ENCODE results near the gene MESD. TPM values are rescaled to one million over a fixed set of nuclear protein-coding genes. Genes with fewer than 3 reads are reported as not detected.

The MESD gene
- total RNA-seq, 4 donors from 2014 or later: 5.5 to 7.9 (median 6.6) TPM

- H3K9me3 ChIP-seq: no peaks in the 10 kb centered on the region
- H3K36me3 ChIP-seq: no peaks in the 10 kb centered on the region
- no peak overlapping the region for H3K4me3 ChIP-seq
- ATAC-seq (no peak), DNase-seq (no peak)
- TF ChIP-seq CTCF (IDR thresholded peaks at IDR 0.05 in 4 of 5, conservative IDR thresholded peaks at IDR 0.05 in 1 of 5) (no peak), POLR2A (IDR thresholded peaks at IDR 0.05) (no peak)
- in situ Hi-C loops (cut with MboI; ENCODE audit: low sequenced_read_pairs in 4 of 4): no loop called here
- H3K4me1 ChIP-seq: peaks cover 0 to 16% of the 10 kb centered on the region in 2 donors
- intact Hi-C loops (cut with DNase I; ENCODE audit: low total_unique reads): no loop called here
- peaks cover 3 to 17% (median 8%) of the 10 kb centered on the region in 3 donors for H3K27me3 ChIP-seq
- H3K27ac ChIP-seq: peak overlapping the region in 1 of 4 donors; percentile 30
Measured at GRCh38 chr15:81006124-81006523, 16.5 kb upstream of the MESD start.

- in situ Hi-C loops (cut with MboI; ENCODE audit: low sequenced_read_pairs in 4 of 4) (no loop called here), intact Hi-C loops (cut with DNase I; ENCODE audit: low total_unique reads) (loop anchor here (5.0 kb wide), 1 partner anchor 1044 kb away; the partner anchor contains the start of gene MEX3B)
- Histone ChIP-seq H3K9me3 (no peaks in the 10 kb centered on the region), H3K4me1 (peaks cover 0 to 16% of the 10 kb centered on the region in 2 donors), H3K27me3 (peaks cover 8 to 31% (median 12%) of the 10 kb centered on the region in 3 donors), H3K36me3 (no peaks in the 10 kb centered on the region), H3K4me3 (peak overlapping the region; percentile 61 to 93 (median 74)), H3K27ac (peak overlapping the region in 1 of 4 donors; percentile 2)
- ATAC-seq (no peak), DNase-seq (no peak)
- no peak for TF ChIP-seq POLR2A (IDR thresholded peaks at IDR 0.05)
Measured at GRCh38 chr15:81003097-81003350, 13.4 kb upstream of the MESD start.

GRCh38 chr15:81002331-81003096 is 12.9 kb upstream of the MESD start:
- Histone ChIP-seq H3K9me3 (no peaks in the 10 kb centered on the region), H3K4me3 (peak overlapping the region; percentile 61 to 93 (median 74)), H3K27ac (peak overlapping the region; percentile 4 to 87 (median 84)), H3K27me3 (peaks cover 8 to 31% (median 12%) of the 10 kb centered on the region in 3 donors), H3K4me1 (peaks cover 0 to 16% of the 10 kb centered on the region in 2 donors), H3K36me3 (no peaks in the 10 kb centered on the region)
- peak in 1 of 5 experiments; percentile 8 for TF ChIP-seq CTCF (IDR thresholded peaks at IDR 0.05 in 4 of 5, conservative IDR thresholded peaks at IDR 0.05 in 1 of 5)
- TF ChIP-seq POLR2A (IDR thresholded peaks at IDR 0.05): no peak
- ATAC-seq: no peak
- in situ Hi-C loops (cut with MboI; ENCODE audit: low sequenced_read_pairs in 4 of 4): no loop called here
- no peak for DNase-seq
- intact Hi-C loops (cut with DNase I; ENCODE audit: low total_unique reads): loop anchor here (5.0 kb wide), 1 partner anchor 1045 kb away; the partner anchor contains the start of gene MEX3B

- Histone ChIP-seq H3K4me1 (peaks cover 0 to 16% of the 10 kb centered on the region in 2 donors), H3K27me3 (peaks cover 8 to 31% (median 12%) of the 10 kb centered on the region in 3 donors), H3K9me3 (no peaks in the 10 kb centered on the region), H3K4me3 (peak overlapping the region; percentile 61 to 93 (median 74)), H3K27ac (peak overlapping the region; percentile 58 to 87 (median 84)), H3K36me3 (no peaks in the 10 kb centered on the region)
- DNase-seq (no peak), ATAC-seq (peak in 1 of 2 donors; percentile 10)
- intact Hi-C loops (cut with DNase I; ENCODE audit: low total_unique reads): loop anchor here (5.0 kb wide), 1 partner anchor 1045 kb away; the partner anchor contains the start of gene MEX3B
- in situ Hi-C loops (cut with MboI; ENCODE audit: low sequenced_read_pairs in 4 of 4): no loop called here
- TF ChIP-seq POLR2A (IDR thresholded peaks at IDR 0.05) (no peak), CTCF (IDR thresholded peaks at IDR 0.05 in 4 of 5, conservative IDR thresholded peaks at IDR 0.05 in 1 of 5) (no peak)
Measured at GRCh38 chr15:81002009-81002330, 12.4 kb upstream of the MESD start.

- H3K4me3 ChIP-seq: peak overlapping the region; percentile 61 to 93 (median 74)
- no peak for DNase-seq
- peaks cover 0 to 16% of the 10 kb centered on the region in 2 donors for H3K4me1 ChIP-seq
- H3K36me3 ChIP-seq: no peaks in the 10 kb centered on the region
- peak overlapping the region; percentile 70 to 87 (median 84) for H3K27ac ChIP-seq
- peaks cover 8 to 31% (median 12%) of the 10 kb centered on the region in 3 donors for H3K27me3 ChIP-seq
- peak; percentile 49 to 51 for ATAC-seq
- intact Hi-C loops (cut with DNase I; ENCODE audit: low total_unique reads) (loop anchor here (5.0 kb wide), 1 partner anchor 1046 kb away; the partner anchor contains the start of gene MEX3B), in situ Hi-C loops (cut with MboI; ENCODE audit: low sequenced_read_pairs in 4 of 4) (no loop called here)
- TF ChIP-seq CTCF (IDR thresholded peaks at IDR 0.05 in 4 of 5, conservative IDR thresholded peaks at IDR 0.05 in 1 of 5) (no peak), POLR2A (IDR thresholded peaks at IDR 0.05) (no peak)
- H3K9me3 ChIP-seq: no peaks in the 10 kb centered on the region
Measured at GRCh38 chr15:81001152-81002008, 11.8 kb upstream of the MESD start.

Data from gastrocnemius medialis (tissue), 4 donors.